Nephron (organoid): ENCODE measurements around the gene LCLAT1.
A peak's percentile ranks its signal among the peaks of the same experiment; 100 is the strongest.

Experiments used
- H3K27ac Mint-ChIP-seq, 3 experiments: 2 replicates each; pipeline ENCODE4 v1.8.0; 2020; ENCODE audit warnings: mixed read lengths in 3 of 3, mild to moderate bottlenecking in 2 of 3, moderate library complexity in 1 of 3
- H3K27me3 Mint-ChIP-seq: 2 replicates; pipeline ENCODE4 v1.8.0; 2021; ENCODE audit warnings: low read depth, mild to moderate bottlenecking, moderate library complexity, mixed read lengths
- H3K36me3 Mint-ChIP-seq: 2 replicates; pipeline ENCODE4 v1.8.0; 2020; ENCODE audit warnings: low read depth, mixed read lengths
- H3K4me1 Mint-ChIP-seq: 2 replicates; pipeline ENCODE4 v1.8.0; 2020; ENCODE audit warnings: mixed read lengths
- H3K4me3 Mint-ChIP-seq, 3 experiments: 2 replicates each; pipeline ENCODE4 v1.8.0; 2020; ENCODE audit warnings: mild to moderate bottlenecking in 3 of 3, mixed read lengths in 3 of 3, moderate library complexity in 2 of 3
- H3K9me3 Mint-ChIP-seq: 2 replicates; pipeline ENCODE4 v1.8.0; 2020; ENCODE audit warnings: mixed read lengths
- TF ChIP-seq, protein P1 (sequence below), 3 experiments: fragments of 200-600 bp; sonication (generic); IDR thresholded peaks; one replicate each; pipeline ENCODE4 v1.5.0; 2021; ENCODE audit warnings: antibody characterized with exemption in 3 of 3; ENCODE audit not compliant: unreplicated experiment in 3 of 3

LCLAT1 gene

DNA sequence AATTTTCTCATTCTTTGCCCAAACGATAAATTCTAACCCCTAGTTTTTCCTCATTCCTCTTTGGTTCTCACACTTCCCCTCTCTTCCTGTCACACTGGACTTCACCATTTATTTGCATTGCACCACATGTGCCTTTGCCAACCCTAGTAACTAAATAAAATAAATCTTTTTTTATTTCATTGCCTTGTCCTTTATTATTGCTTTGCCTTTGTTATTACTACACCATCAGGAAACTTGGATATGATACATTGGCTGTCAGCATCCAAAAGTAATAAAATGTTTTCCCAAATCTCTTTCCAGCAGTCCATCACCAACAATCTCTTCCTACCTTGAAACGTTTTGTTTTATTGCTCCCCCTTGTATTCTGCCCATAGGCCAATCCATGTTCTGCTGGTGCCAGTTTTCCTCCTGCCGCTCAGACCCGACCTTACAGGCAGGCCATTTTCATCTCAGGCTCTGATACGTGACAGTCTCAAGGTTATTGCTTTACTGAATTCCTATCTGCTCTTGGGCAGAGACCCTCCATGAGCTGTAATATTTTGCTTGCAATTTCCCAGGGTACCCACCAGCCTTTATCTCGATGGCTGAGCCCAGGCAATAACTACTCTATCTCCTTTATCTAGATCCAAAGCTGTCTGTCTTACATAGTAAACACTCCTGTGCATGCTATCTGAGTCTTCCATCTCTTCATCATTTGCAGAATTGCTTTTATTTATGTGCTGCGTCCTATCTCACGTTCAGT, 19.3 kb upstream of the LCLAT1 start:
- no peaks in the 10 kb centered on the region for H3K9me3 Mint-ChIP-seq
- H3K36me3 Mint-ChIP-seq: no peaks in the 10 kb centered on the region
- peak overlapping the region; percentile 5 to 43 (median 10) for H3K27ac Mint-ChIP-seq
- H3K4me1 Mint-ChIP-seq: peaks cover 17% of the 10 kb centered on the region
- TF ChIP-seq, protein P1, sequence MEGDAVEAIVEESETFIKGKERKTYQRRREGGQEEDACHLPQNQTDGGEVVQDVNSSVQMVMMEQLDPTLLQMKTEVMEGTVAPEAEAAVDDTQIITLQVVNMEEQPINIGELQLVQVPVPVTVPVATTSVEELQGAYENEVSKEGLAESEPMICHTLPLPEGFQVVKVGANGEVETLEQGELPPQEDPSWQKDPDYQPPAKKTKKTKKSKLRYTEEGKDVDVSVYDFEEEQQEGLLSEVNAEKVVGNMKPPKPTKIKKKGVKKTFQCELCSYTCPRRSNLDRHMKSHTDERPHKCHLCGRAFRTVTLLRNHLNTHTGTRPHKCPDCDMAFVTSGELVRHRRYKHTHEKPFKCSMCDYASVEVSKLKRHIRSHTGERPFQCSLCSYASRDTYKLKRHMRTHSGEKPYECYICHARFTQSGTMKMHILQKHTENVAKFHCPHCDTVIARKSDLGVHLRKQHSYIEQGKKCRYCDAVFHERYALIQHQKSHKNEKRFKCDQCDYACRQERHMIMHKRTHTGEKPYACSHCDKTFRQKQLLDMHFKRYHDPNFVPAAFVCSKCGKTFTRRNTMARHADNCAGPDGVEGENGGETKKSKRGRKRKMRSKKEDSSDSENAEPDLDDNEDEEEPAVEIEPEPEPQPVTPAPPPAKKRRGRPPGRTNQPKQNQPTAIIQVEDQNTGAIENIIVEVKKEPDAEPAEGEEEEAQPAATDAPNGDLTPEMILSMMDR (IDR thresholded peaks at IDR 0.05; ENCODE audit: unreplicated experiment in 3 of 3): no peak
- H3K27me3 Mint-ChIP-seq: no peaks in the 10 kb centered on the region
- no peak overlapping the region for H3K4me3 Mint-ChIP-seq

DNA sequence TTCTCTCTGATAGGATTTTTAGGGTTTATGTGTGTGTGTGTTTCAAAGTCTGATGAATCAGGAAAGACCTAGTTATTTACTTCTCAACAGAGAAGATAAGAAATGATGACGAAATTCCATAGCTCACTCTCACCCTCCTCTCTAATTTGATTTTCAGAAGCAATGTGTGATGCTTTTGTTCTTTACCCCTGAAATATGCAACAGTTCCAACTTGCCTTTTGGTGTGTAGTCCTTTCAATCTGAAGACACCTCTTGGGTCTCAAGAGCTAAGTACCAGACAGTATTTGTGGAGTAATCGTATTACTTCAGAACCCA, 18.7 kb upstream of the LCLAT1 start:
- H3K4me1 Mint-ChIP-seq: peaks cover 15% of the 10 kb centered on the region
- TF ChIP-seq, protein P1 (IDR thresholded peaks at IDR 0.05; ENCODE audit: unreplicated experiment in 3 of 3): no peak
- no peak overlapping the region for H3K4me3 Mint-ChIP-seq
- peak overlapping the region; percentile 5 to 43 (median 10) for H3K27ac Mint-ChIP-seq
- no peaks in the 10 kb centered on the region for H3K9me3 Mint-ChIP-seq
- no peaks in the 10 kb centered on the region for H3K27me3 Mint-ChIP-seq
- no peaks in the 10 kb centered on the region for H3K36me3 Mint-ChIP-seq

DNA sequence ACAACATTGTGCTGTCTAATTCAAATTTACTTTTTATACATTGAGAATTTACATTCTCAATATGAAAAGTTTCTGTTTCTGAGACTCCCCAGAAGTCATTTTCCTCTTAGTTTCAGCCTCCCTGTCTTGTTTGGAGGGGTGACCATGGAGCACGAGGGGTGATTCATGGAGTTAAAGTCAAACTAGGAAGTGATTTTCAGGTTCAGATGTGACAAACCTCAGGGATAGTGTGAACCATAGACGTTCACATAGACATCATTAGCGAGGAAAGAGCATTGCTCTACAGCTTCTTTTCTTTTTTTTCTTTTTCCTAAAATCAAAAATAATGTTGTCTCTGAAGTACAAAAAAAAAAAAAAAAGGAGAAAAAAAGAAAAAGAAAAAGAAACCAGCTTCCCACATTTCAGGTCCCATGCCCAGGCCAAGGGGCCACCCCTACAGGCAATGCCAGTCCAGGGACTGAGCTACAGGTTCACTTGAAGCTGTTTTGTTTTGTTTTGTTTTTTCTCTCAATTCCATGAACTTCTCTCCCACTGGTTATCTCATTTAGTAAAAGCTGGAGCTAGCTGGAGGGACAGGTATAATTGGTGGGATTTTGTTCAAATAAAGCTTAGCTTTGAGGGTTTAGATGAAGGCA, 18.1 kb upstream of the LCLAT1 start:
- Mint-ChIP-seq H3K4me1 (peaks cover 19% of the 10 kb centered on the region), H3K4me3 (no peak overlapping the region)

GRCh38 chr2:30433541-30434299, 13.3 kb upstream of the LCLAT1 start:
- H3K4me1 Mint-ChIP-seq: peaks cover 24% of the 10 kb centered on the region
- TF ChIP-seq, protein P1 (IDR thresholded peaks at IDR 0.05; ENCODE audit: unreplicated experiment in 3 of 3): no peak
- H3K36me3 Mint-ChIP-seq: no peaks in the 10 kb centered on the region
- peak overlapping the region in 2 of 3 experiments; percentile 52 to 89 for H3K27ac Mint-ChIP-seq
- H3K4me3 Mint-ChIP-seq: no peak overlapping the region
- H3K27me3 Mint-ChIP-seq: no peaks in the 10 kb centered on the region
- H3K9me3 Mint-ChIP-seq: no peaks in the 10 kb centered on the region

More for the DNA sequence above, 18.1 kb upstream of the LCLAT1 start:
- Mint-ChIP-seq H3K27ac (peak overlapping the region in 2 of 3 experiments; percentile 5 to 43), H3K36me3 (no peaks in the 10 kb centered on the region), H3K9me3 (no peaks in the 10 kb centered on the region), H3K27me3 (no peaks in the 10 kb centered on the region)
- TF ChIP-seq, protein P1 (IDR thresholded peaks at IDR 0.05; ENCODE audit: unreplicated experiment in 3 of 3): no peak

- no peaks in the 10 kb centered on the region for H3K9me3 Mint-ChIP-seq
- peaks cover 24% of the 10 kb centered on the region for H3K4me1 Mint-ChIP-seq
- no peaks in the 10 kb centered on the region for H3K27me3 Mint-ChIP-seq
- H3K4me3 Mint-ChIP-seq: no peak overlapping the region
- peak overlapping the region in 1 of 3 experiments; percentile 23 for H3K27ac Mint-ChIP-seq
- TF ChIP-seq, protein P1 (IDR thresholded peaks at IDR 0.05; ENCODE audit: unreplicated experiment in 3 of 3): no peak
- no peaks in the 10 kb centered on the region for H3K36me3 Mint-ChIP-seq
Measured at GRCh38 chr2:30434708-30435107, 12.3 kb upstream of the LCLAT1 start.
